ENCODE measurements around the gene C14orf132. TPM values are rescaled to one million over a fixed set of nuclear protein-coding genes. Genes with fewer than 3 reads are reported as not detected.

The C14orf132 gene
- total and polyA plus RNA-seq, 2 of the 4 experiments (the other 2 are of a cell fraction): 6.3 to 13.5 TPM

- Histone ChIP-seq H4K5ac (ENCODE audit: low read depth, low read length) (no peak overlapping the region), H3K14ac (replicated peaks; ENCODE audit: low read depth, low read length) (no peak overlapping the region), H2AFZ (replicated peaks; ENCODE audit: low read length, poor library complexity) (no peak overlapping the region), H3K27me3 (ENCODE audit: control insufficient read depth, insufficient read depth, low read length) (no peaks in the 10 kb centered on the region), H3K4me1 (ENCODE audit: control insufficient read depth, insufficient read depth, low read length) (no peaks in the 10 kb centered on the region), H3K9ac (ENCODE audit: low read depth, low read length) (no peak overlapping the region), H3K56ac (ENCODE audit: extremely low read depth, insufficient read depth, low read length) (no peak overlapping the region), H4K8ac (ENCODE audit: low read depth in 2 of 2, low read length in 2 of 2) (no peak overlapping the region), H4K20me1 (ENCODE audit: insufficient read depth, low read length) (peaks cover 52% of the 10 kb centered on the region), H2BK20ac (ENCODE audit: low read depth, low read length) (no peak overlapping the region), H3K9me3 (ENCODE audit: control insufficient read depth, insufficient read depth, low read length) (no peaks in the 10 kb centered on the region), H3K36me3 (ENCODE audit: control insufficient read depth, insufficient read depth, low read length) (peaks cover 18% of the 10 kb centered on the region; the same call in 1 of the 2 replicates), H3K9me1 (ENCODE audit: insufficient read depth, low read length) (peaks cover 21% of the 10 kb centered on the region), H2AK5ac (ENCODE audit: low read depth, low read length) (no peak overlapping the region), H3K4me2 (ENCODE audit: low read depth, low read length) (no peak overlapping the region), H2BK15ac (ENCODE audit: low read depth, low read length) (no peak overlapping the region), H3K27ac (ENCODE audit: insufficient read depth, low read length) (no peak overlapping the region), H3K23ac (ENCODE audit: low read depth, low read length) (no peak overlapping the region), H3K4ac (ENCODE audit: low read depth, low read length) (no peak overlapping the region), H3K4me3 (ENCODE audit: insufficient read depth, low read depth, low read length) (no peak overlapping the region), H2AK9ac (replicated peaks; ENCODE audit: low read depth, low read length, poor library complexity) (peak overlapping the region; percentile 5), H3K18ac (ENCODE audit: low read depth, low read length) (no peak overlapping the region), H3K79me1 (ENCODE audit: low read depth in 1 of 2, low read length in 2 of 2) (peaks cover 18 to 54% of the 10 kb centered on the region in 2 experiments), H2BK5ac (ENCODE audit: low read depth, low read length, poor library complexity, severe bottlenecking) (no peak overlapping the region), H2BK120ac (ENCODE audit: low read depth, low read length) (no peak overlapping the region), H4K91ac (ENCODE audit: insufficient read depth, low read depth, low read length) (no peak overlapping the region)
- dilution Hi-C loops (cut with HindIII; ENCODE audit: low sequenced_read_pairs, unreplicated experiment) (no loop called here), intact Hi-C loops (cut with micrococcal nuclease) (no loop called here), in situ Hi-C loops (cut with MboI; ENCODE audit: low sequenced_read_pairs) (no loop called here)
- ATAC-seq (ENCODE audit: low read depth): no peak; the same call in 1 of the 2 replicates
- ChIA-PET CTCF (no interaction called here), POLR2A (ENCODE audit: unreplicated experiment) (no interaction called here)
- BruUV-seq (replicated peaks): no TSS peak
- 0% methylated on average over 1 of the region's 7 CpGs; no CpG with 5 or more reads in 1 of the 2 experiments for WGBS, 2 experiments (ENCODE audit: extremely low coverage in 2 of 2, insufficient read length in 1 of 2)
- no peak for TF ChIP-seq RAD21 (IDR thresholded peaks at IDR 0.05; ENCODE audit: low read length)
- DNase-seq: no peak
Observed at GRCh38 chr14:96060186-96060933, 21.2 kb downstream of the C14orf132 start.
